ENCODE measurements around the gene TNNT2.
A peak's percentile ranks its signal among the peaks of the same experiment; 100 is the strongest.

The TNNT2 gene

GRCh38 chr1:201400212-201400851 lies 22.9 kb upstream of the TNNT2 start:
- Histone ChIP-seq H3K36me3 (ENCODE audit: control insufficient read depth, insufficient read depth, low read length) (no peaks in the 10 kb centered on the region), H3K4me3 (ENCODE audit: low read length) (peak overlapping the region; percentile 37), H3K4me1 (ENCODE audit: control insufficient read depth, insufficient read depth, low read length) (peaks cover 54% of the 10 kb centered on the region), H3K9me3 (ENCODE audit: control insufficient read depth, low read length) (no peaks in the 10 kb centered on the region), H3K9ac (ENCODE audit: low read length) (peak overlapping the region; percentile 84), H3K27me3 (ENCODE audit: control insufficient read depth, insufficient read depth, low read length) (peaks cover 22% of the 10 kb centered on the region)

GRCh38 chr1:201399352-201400126 lies 22.1 kb upstream of the TNNT2 start:
- Histone ChIP-seq H3K36me3 (ENCODE audit: control insufficient read depth, insufficient read depth, low read length) (no peaks in the 10 kb centered on the region), H3K27me3 (ENCODE audit: control insufficient read depth, insufficient read depth, low read length) (peaks cover 22% of the 10 kb centered on the region), H3K9ac (ENCODE audit: low read length) (peak overlapping the region; percentile 84), H3K4me3 (ENCODE audit: low read length) (peak overlapping the region; percentile 37), H3K9me3 (ENCODE audit: control insufficient read depth, low read length) (no peaks in the 10 kb centered on the region), H3K4me1 (ENCODE audit: control insufficient read depth, insufficient read depth, low read length) (peaks cover 54% of the 10 kb centered on the region)

DNA sequence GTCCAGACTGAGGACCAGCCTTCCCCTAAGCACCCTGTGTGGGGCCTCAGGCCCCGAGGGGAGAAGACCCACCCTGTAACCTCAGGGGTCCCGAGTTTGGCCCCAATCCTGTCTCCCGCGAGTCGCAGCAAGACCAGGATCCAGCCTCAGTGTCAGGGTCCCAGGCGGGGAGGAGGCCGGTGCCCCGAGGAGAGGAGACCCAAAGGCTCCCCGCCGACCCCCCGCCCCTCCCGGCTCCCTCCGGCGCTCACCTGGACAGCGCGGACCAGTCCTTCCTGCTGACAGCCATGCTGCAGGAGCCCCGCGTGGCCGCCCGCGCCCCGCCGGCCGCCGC lies 21.5 kb upstream of the TNNT2 start, which contains the start of gene LAD1:
Gene LAD1, minus strand, starts transcription at position 307 of the 334 bp plus-strand sequence. Its CDS starts 18 bp downstream, at position 289.
- Histone ChIP-seq H3K4me3 (ENCODE audit: low read length) (peak within 1 kb of the TSS; percentile 37), H3K36me3 (ENCODE audit: control insufficient read depth, insufficient read depth, low read length) (no peaks in the 10 kb centered on the region), H3K27me3 (ENCODE audit: control insufficient read depth, insufficient read depth, low read length) (peaks cover 22% of the 10 kb centered on the region), H3K9ac (ENCODE audit: low read length) (peak within 1 kb of the TSS; percentile 84), H3K4me1 (ENCODE audit: control insufficient read depth, insufficient read depth, low read length) (peaks cover 54% of the 10 kb centered on the region), H3K9me3 (ENCODE audit: control insufficient read depth, low read length) (no peaks in the 10 kb centered on the region)

DNA sequence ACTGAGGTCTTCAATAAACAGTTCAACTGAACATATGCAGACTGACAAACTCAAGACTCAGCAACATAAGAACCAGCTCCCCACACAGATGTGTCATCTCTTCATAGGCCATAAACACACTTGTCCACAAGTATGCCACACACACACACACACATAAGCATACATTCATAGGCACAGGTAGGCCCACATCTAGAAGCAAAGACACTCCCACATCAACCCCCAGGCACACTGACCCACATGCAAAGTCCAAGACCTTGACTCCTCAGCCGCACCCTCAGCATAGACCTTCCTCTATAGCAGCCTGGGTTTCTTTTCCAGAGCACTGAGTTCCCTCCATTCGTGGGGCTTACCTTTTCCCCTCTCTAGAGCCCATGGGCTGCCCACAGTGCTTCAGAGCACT lies 20.2 kb upstream of the TNNT2 start:
- Histone ChIP-seq H3K9me3 (ENCODE audit: control insufficient read depth, low read length) (no peaks in the 10 kb centered on the region), H3K9ac (ENCODE audit: low read length) (peak overlapping the region; percentile 84), H3K4me3 (ENCODE audit: low read length) (peak overlapping the region; percentile 37), H3K4me1 (ENCODE audit: control insufficient read depth, insufficient read depth, low read length) (peaks cover 55% of the 10 kb centered on the region), H3K36me3 (ENCODE audit: control insufficient read depth, insufficient read depth, low read length) (no peaks in the 10 kb centered on the region), H3K27me3 (ENCODE audit: control insufficient read depth, insufficient read depth, low read length) (peaks cover 22% of the 10 kb centered on the region)

DNA sequence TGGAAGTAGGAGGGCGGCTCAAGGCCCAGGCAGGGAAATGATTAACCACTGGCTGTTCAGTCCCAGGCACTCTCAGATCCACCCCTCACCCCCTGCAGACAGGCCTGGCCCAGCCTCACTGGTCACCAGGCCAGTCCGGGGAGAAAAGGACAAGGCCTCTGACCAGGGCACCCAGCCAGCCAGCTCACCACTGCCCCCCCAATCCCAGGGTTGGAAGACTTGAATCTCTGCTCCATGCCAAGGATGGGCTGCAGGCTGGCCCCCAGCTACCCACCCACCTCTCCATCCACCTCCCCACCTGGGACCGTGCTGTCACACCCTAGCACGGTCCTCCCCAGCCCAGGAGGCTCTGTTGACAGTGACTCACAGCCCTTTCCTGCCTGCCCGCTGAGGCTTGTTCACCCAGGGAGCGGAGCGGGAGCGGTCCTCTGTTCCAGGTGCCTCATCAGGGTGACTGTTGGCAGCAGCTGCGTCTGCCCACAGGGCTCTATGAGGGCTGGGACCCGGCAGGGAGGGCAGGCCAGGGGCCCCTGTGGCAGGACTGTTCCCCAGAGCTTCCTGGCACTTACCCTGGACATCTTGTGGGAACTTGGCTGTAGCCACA lies 19.5 kb upstream of the TNNT2 start:
- Histone ChIP-seq H3K4me3 (ENCODE audit: low read length) (peak overlapping the region; percentile 37), H3K9ac (ENCODE audit: low read length) (peak overlapping the region; percentile 84), H3K4me1 (ENCODE audit: control insufficient read depth, insufficient read depth, low read length) (peaks cover 63% of the 10 kb centered on the region), H3K36me3 (ENCODE audit: control insufficient read depth, insufficient read depth, low read length) (no peaks in the 10 kb centered on the region), H3K9me3 (ENCODE audit: control insufficient read depth, low read length) (no peaks in the 10 kb centered on the region), H3K27me3 (ENCODE audit: control insufficient read depth, insufficient read depth, low read length) (peaks cover 22% of the 10 kb centered on the region)

DNA sequence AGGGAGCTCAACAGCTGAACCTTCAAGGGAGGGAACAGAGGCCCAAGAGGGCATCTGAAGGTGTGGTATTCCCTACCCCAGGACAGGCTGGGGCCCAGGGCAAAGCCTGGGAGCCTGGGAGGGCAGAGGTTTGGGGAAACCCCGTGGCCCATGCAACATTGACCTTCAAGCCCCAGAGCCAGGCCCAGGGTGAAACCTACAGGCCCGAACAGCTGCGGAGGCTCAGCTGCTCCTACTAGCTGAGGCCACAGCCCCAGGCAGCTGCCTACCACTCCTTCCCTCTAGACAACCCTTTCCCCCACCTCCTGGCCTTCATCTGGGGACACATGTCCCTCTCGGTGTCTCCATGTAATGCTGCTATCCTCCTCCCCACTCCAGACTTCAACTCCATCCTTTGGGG lies 18.5 kb upstream of the TNNT2 start:
- H3K9ac ChIP-seq (ENCODE audit: low read length): no peak overlapping the region
- peaks cover 22% of the 10 kb centered on the region for H3K27me3 ChIP-seq (ENCODE audit: control insufficient read depth, insufficient read depth, low read length)
- peaks cover 69% of the 10 kb centered on the region for H3K4me1 ChIP-seq (ENCODE audit: control insufficient read depth, insufficient read depth, low read length)
- H3K9me3 ChIP-seq (ENCODE audit: control insufficient read depth, low read length): no peaks in the 10 kb centered on the region
- H3K4me3 ChIP-seq (ENCODE audit: low read length): no peak overlapping the region
- no peaks in the 10 kb centered on the region for H3K36me3 ChIP-seq (ENCODE audit: control insufficient read depth, insufficient read depth, low read length)

DNA sequence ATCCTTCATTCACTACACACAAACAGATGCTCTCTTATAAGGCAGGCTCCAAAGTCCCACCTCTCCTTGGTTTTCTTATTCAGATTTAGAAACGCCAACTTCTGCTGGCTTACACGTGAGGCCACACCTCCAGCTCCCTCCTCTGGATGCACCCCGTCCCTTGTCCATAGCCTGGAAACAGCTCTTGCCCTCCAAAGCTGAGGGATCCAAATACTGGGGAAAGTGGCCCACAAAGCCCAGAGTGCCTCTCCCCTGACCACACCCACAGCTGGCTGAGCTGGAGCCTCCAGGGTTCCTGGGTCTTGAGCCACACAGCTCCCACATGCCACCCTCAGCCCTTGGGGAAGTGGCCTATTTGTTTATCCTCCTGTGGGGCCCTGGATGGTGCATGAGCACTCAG lies 17.1 kb upstream of the TNNT2 start:
- no peak overlapping the region for H3K9ac ChIP-seq (ENCODE audit: low read length)
- H3K9me3 ChIP-seq (ENCODE audit: control insufficient read depth, low read length): no peaks in the 10 kb centered on the region
- no peak overlapping the region for H3K4me3 ChIP-seq (ENCODE audit: low read length)
- H3K27me3 ChIP-seq (ENCODE audit: control insufficient read depth, insufficient read depth, low read length): peaks cover 19% of the 10 kb centered on the region
- peaks cover 59% of the 10 kb centered on the region for H3K4me1 ChIP-seq (ENCODE audit: control insufficient read depth, insufficient read depth, low read length)
- H3K36me3 ChIP-seq (ENCODE audit: control insufficient read depth, insufficient read depth, low read length): no peaks in the 10 kb centered on the region

DNA sequence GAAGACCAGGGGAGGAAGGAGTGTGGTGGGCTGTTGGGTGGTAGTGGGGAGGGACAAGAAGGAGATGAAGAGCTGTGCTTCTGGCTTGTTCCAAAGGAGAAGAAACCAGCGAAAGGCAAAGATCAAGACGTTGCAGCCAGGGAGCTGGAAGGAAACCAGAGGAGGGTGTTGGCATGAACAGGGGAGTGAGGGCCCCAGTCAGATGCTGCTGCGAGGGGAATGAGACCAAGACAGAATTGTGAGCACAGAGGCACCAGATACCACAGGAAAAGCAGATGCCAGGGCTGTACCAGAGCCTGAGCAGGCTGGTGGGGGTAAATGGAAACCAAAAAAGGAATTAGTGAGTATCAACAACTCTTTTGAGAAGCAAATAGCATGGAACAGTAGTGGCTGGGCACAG lies 15.6 kb upstream of the TNNT2 start:
- H3K36me3 ChIP-seq (ENCODE audit: control insufficient read depth, insufficient read depth, low read length): peaks cover 7% of the 10 kb centered on the region
- no peaks in the 10 kb centered on the region for H3K9me3 ChIP-seq (ENCODE audit: control insufficient read depth, low read length)
- no peak overlapping the region for H3K9ac ChIP-seq (ENCODE audit: low read length)
- H3K27me3 ChIP-seq (ENCODE audit: control insufficient read depth, insufficient read depth, low read length): peaks cover 4% of the 10 kb centered on the region
- peaks cover 59% of the 10 kb centered on the region for H3K4me1 ChIP-seq (ENCODE audit: control insufficient read depth, insufficient read depth, low read length)
- no peak overlapping the region for H3K4me3 ChIP-seq (ENCODE audit: low read length)

DNA sequence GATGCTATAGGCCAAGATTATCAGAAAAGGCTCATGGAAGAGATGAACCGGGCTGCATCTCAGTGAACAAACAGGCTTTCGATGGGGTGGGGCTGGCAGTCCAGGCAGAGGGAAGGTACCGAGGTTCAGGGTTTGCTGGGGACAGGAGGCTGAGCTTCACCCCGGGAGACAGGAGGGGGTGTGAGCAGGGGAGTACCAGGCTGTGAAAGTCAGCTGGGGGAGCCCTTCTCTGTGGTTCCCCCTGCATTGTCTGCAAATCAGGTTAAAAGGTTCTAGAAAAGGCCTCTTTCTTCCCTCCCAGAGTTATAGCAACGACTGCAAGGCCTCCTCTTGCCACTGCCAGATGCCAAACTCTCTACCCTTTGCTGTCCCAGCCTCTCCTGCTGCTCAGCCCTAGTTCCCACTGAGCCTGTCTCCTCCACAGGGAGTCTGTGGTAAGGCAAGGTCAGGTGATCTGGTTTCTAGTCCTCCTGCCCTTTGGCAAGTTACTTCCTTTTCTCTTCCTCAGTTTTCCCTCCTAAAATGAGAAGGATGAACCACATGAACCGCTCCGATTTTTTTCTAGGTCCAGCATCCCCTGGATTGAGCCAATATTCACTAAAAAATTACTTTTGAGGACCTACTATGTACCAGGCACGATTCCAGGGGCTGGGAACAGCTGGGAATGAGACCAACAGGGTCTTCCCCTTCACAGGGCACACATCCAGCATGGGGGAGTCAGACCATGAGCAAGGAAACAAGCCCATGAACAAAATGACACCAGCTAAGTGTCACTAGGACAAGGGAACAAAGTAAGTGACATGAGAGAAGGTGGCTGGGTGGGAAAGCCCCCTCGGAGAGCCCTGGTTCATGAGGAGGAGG lies 14.4 kb upstream of the TNNT2 start:
- Histone ChIP-seq H3K4me3 (ENCODE audit: low read length) (no peak overlapping the region), H3K9me3 (ENCODE audit: control insufficient read depth, low read length) (no peaks in the 10 kb centered on the region), H3K9ac (ENCODE audit: low read length) (no peak overlapping the region), H3K36me3 (ENCODE audit: control insufficient read depth, insufficient read depth, low read length) (peaks cover 7% of the 10 kb centered on the region), H3K27me3 (ENCODE audit: control insufficient read depth, insufficient read depth, low read length) (peaks cover 3% of the 10 kb centered on the region), H3K4me1 (ENCODE audit: control insufficient read depth, insufficient read depth, low read length) (peaks cover 52% of the 10 kb centered on the region)

DNA sequence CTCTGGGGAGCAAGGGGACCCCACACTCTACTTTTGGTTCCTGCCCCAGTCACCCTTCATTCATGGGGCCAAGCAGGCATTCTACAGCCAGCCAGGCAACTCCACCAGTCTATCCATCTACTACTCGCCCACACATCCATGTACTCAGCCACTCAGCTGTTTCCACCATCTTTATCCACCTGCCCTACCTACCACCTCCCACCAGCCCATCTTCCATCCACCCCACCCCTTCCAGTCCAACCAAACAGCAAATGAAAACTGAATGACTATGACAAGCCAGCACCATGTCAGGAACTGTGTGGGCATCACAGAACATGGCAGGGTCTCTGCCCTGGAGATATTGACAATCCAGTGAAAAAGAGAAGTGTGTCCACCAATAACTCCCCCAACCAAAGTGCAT lies 13.7 kb upstream of the TNNT2 start:
- H3K27me3 ChIP-seq (ENCODE audit: control insufficient read depth, insufficient read depth, low read length): peaks cover under 1% of the 10 kb centered on the region
- H3K4me3 ChIP-seq (ENCODE audit: low read length): no peak overlapping the region
- no peak overlapping the region for H3K9ac ChIP-seq (ENCODE audit: low read length)
- H3K9me3 ChIP-seq (ENCODE audit: control insufficient read depth, low read length): no peaks in the 10 kb centered on the region
- H3K36me3 ChIP-seq (ENCODE audit: control insufficient read depth, insufficient read depth, low read length): peaks cover 7% of the 10 kb centered on the region
- peaks cover 46% of the 10 kb centered on the region for H3K4me1 ChIP-seq (ENCODE audit: control insufficient read depth, insufficient read depth, low read length)

DNA sequence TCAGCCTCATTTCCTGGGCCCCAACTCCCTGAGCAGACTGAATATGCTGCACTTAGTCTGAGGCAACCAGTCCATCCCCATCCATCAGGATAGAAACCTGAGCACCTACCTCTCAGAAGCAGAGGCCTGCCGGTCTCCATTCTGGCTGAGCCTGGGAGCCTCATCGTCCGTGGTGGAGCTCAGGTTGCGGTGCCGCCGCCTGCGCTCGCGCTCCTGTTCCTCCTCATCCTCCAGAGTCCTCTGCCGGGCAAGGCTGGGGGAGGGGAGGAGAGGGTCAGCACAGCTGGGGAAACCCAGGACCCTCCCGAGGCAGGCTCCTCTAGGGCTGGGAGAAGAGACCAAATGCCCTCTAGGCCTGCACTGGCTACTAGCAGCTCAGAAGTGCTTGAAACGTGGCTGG lies 11.6 kb upstream of the TNNT2 start:
- no peaks in the 10 kb centered on the region for H3K27me3 ChIP-seq (ENCODE audit: control insufficient read depth, insufficient read depth, low read length)
- peaks cover 10% of the 10 kb centered on the region for H3K36me3 ChIP-seq (ENCODE audit: control insufficient read depth, insufficient read depth, low read length)
- H3K9me3 ChIP-seq (ENCODE audit: control insufficient read depth, low read length): no peaks in the 10 kb centered on the region
- H3K4me3 ChIP-seq (ENCODE audit: low read length): no peak overlapping the region
- no peak overlapping the region for H3K9ac ChIP-seq (ENCODE audit: low read length)
- H3K4me1 ChIP-seq (ENCODE audit: control insufficient read depth, insufficient read depth, low read length): peaks cover 31% of the 10 kb centered on the region
